ENCODE measurements around the gene MRPL4. TPM values are rescaled to one million over a fixed set of nuclear protein-coding genes. Genes with fewer than 3 reads are reported as not detected.

Gene MRPL4
- total and polyA plus RNA-seq, 10 of the 15 experiments (the other 5 are each of a cell fraction or from before 2014, with no cell fraction given), result 0.79 to 221 (median 112) TPM

- DNase-seq (ENCODE audit: low read depth, low spot score), result no peak
- Histone ChIP-seq H3K27ac (ENCODE audit: control insufficient read depth, insufficient read depth) (peak overlapping the region; percentile 97), H4K20me1 (ENCODE audit: control insufficient read depth, insufficient read depth) (no peaks in the 10 kb centered on the region), H3K4me3 (peak overlapping the region; percentile 90), H3K4me1 (ENCODE audit: control insufficient read depth, insufficient read depth, low read length) (peaks cover 41% of the 10 kb centered on the region), H3K36me3 (ENCODE audit: control insufficient read depth in 2 of 2, insufficient read depth in 2 of 2, low read length in 1 of 2) (peaks cover 1 to 5% of the 10 kb centered on the region in 2 experiments; a peak in 1 of 4 replicates), H3K4me2 (ENCODE audit: control insufficient read depth, insufficient read depth) (peak overlapping the region; percentile 95), H3K9ac (ENCODE audit: control insufficient read depth, insufficient read depth, low read length) (peak overlapping the region; percentile 96), H3K9me3 (replicated peaks; ENCODE audit: control insufficient read depth, insufficient read depth, low read length) (no peaks in the 10 kb centered on the region), H3K79me2 (ENCODE audit: control insufficient read depth, insufficient read depth, low read length) (peaks cover 50% of the 10 kb centered on the region), H3K27me3 (replicated peaks in 1 of 2; ENCODE audit: control insufficient read depth in 2 of 2, insufficient read depth in 2 of 2, low read length in 1 of 2) (no peaks in the 10 kb centered on the region), H2AFZ (ENCODE audit: control insufficient read depth, low read depth, low read length) (peak overlapping the region; percentile 59; the same call in 1 of the 2 replicates)
- ChIA-PET CTCF (interaction anchor here (0.6 to 9.8 kb wide), 3 partner anchors 8 to 32 kb away, joined by 3 to 148 read pairs (median 9); partner anchors contain the start of gene MRPL4), POLR2A (interaction anchor here (0.9 to 1.0 kb wide), 2 partner anchors 13 to 20 kb away, joined by 3 to 5 read pairs; no protein-coding TSS in a partner anchor), RAD21 (ENCODE audit: unreplicated experiment) (interaction anchor here (0.5 to 8.2 kb wide), 2 partner anchors 18 to 609 kb away, joined by 3 to 98 read pairs; partner anchors contain the start of gene MRPL4), SMC1A (ENCODE audit: uncharacterized antibody, unreplicated experiment) (interaction anchor here (0.8 to 8.8 kb wide), 3 partner anchors 14 to 20 kb away, joined by 4 to 78 read pairs (median 4); no protein-coding TSS in a partner anchor)
- 2% methylated on average over 64 of the region's 70 CpGs for WGBS (ENCODE audit: insufficient coverage, insufficient replicate concordance, low lambda C conversion rate, missing lambda C conversion rate)
- in situ Hi-C loops (cut with MboI), result loop anchor here (25.0 kb wide), 1 partner anchor 1093 kb away; the partner anchor contains the start of genes OR7G3 and ZNF317
- no peak for FAIRE-seq
- intact Hi-C loops (cut with micrococcal nuclease; ENCODE audit: unreplicated experiment), result no loop called here
- ATAC-seq, result peak; percentile 47
- no TSS peak for BruUV-seq (replicated peaks)
- TF ChIP-seq ZBTB4 (CRISPR knock-in tag; IDR thresholded peaks at IDR 0.05), result no peak
- TF ChIP-seq ZBTB33 (IDR thresholded peaks at IDR 0.05), result no peak
- 0 out of 2 replicates have a peak, but pooled peaks have one; percentile 23 for TF ChIP-seq SIN3A (IDR thresholded peaks at IDR 0.05; ENCODE audit: low read depth, low read length)
- no peak for TF ChIP-seq ZBTB40 (IDR thresholded peaks at IDR 0.05; ENCODE audit: borderline replicate concordance)
- TF ChIP-seq ZNF24 (IDR thresholded peaks at IDR 0.05), result no peak
- no peak for TF ChIP-seq ZSCAN29 (IDR thresholded peaks at IDR 0.05)
- TF ChIP-seq NRF1 (conservative IDR thresholded peaks at IDR 0.05; ENCODE audit: low read depth, low read length), result no peak
- TF ChIP-seq MEF2B (IDR thresholded peaks at IDR 0.05; ENCODE audit: partially characterized antibody, poor library complexity, severe bottlenecking), result no peak
- TF ChIP-seq BCL3 (IDR thresholded peaks at IDR 0.05; ENCODE audit: borderline replicate concordance, insufficient read depth, low read depth, low read length, poor library complexity, severe bottlenecking), result no peak
- TF ChIP-seq POLR2AphosphoS2 (IDR thresholded peaks at IDR 0.05; ENCODE audit: low read depth, low read length), result peak; percentile 19; the same call in 1 of the 2 replicates
These were observed 21.7 kb upstream of the MRPL4 start for GRCh38 chr19:10230173-10230860.

Measured in GM12878 (cell line).